Stimulated activated CD4-positive, alpha-beta T cell treated with anti-CD3 and anti-CD28 coated beads, Interleukin-15, amount 100 ng/mL, for 1 hour (primary cell): ENCODE results near the gene VAMP4.

Source experiments
- DNase-seq, 2 donors: peaks; one replicate each; pipeline ENCODE4 v3.0.0-alpha.2; 2020; ENCODE audit warnings: low read depth in 1 of 2, low spot score in 1 of 2

Gene VAMP4

DNA sequence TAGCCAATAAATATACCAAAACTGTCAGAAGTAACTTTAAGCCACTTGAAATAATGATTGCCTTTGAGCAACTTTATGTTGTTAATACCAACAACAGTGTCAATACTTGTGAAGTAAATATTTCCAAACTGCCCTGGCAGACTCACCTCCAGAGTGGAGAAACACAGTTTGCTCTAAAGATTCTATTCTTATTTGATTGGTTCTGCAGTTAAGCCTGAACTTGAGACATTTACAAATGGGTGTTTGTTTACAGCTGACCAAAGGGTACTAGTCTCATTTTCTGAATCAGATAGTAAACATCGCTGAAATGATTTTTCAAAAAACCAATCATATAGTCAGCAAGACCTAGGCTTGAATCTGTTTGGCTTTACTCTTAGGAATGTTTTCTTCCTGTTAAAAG lies 88.1 kb downstream of the VAMP4 start:
- DNase-seq: no peak

DNA sequence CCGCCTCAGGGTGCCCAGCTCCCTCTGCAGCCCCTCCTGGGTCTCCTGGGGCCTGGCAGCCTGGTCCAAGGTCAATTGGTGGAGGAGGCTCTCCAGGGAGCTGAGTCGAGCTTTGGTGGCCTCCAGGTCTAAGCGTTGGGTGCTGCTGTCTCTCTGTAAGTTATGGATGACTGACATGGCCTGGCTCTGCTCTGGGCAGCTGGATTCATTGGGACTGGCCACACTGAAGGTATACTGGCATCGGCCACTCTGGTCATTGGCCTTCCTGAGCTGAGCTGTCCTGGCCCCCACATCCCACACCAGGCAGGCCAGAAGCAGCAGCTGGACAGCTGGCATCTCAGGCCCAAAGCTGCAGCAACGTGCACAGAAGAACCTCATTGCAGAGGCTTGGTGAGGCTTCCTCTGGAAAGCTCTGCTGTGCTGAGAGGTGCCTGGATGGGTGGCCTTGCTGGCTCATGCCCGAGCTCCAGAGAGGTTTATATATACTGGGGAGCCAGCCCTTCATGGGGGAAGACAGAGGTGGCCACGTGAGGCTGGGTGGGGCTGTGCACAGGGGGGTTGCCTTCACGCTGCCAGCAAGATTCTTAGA lies 89.5 kb downstream of the VAMP4 start, which contains the start of gene MYOC:
Gene MYOC (minus strand): TSS at position 455 of the 589 bp plus-strand sequence. CDS start 77 bp downstream, at position 378.
- DNase-seq: no peak
